Loucy (cell line): ENCODE data around the gene NDST4.

Experiments
- H2AFZ ChIP-seq: fragments of 200-600 bp; sonication (generic); 2 replicates; pipeline ENCODE4 v1.6.0; 2016; ENCODE audit warnings: antibody characterized with exemption, mild to moderate bottlenecking, low read length, moderate library complexity
- H3F3A ChIP-seq: fragments of 200-600 bp; 2 replicates; pipeline ENCODE4 v1.6.0; 2016; ENCODE audit warnings: antibody characterized with exemption, low read depth, mild to moderate bottlenecking
- H3K27me3 ChIP-seq: fragments of 200-600 bp; sonication (generic); 2 replicates; pipeline ENCODE4 v1.6.1; 2014; ENCODE audit warnings: low read length, mild to moderate bottlenecking; ENCODE audit not compliant: insufficient read depth, poor library complexity, severe bottlenecking
- H3K36me3 ChIP-seq: fragments of 200-600 bp; sonication (generic); 2 replicates; pipeline ENCODE4 v1.6.1; 2016; ENCODE audit warnings: low read length; ENCODE audit not compliant: insufficient read depth
- H3K4me1 ChIP-seq: fragments of 200-600 bp; sonication (generic); 2 replicates; pipeline ENCODE4 v1.5.1; 2014; ENCODE audit warnings: low read length, mild to moderate bottlenecking; ENCODE audit not compliant: insufficient read depth, poor library complexity, severe bottlenecking
- H3K4me2 ChIP-seq: fragments of 200-600 bp; sonication (generic); 2 replicates; pipeline ENCODE4 v1.6.0; 2014; ENCODE audit warnings: antibody characterized with exemption, low read length, low read depth, mild to moderate bottlenecking; ENCODE audit not compliant: poor library complexity, severe bottlenecking
- H3K4me3 ChIP-seq: fragments of 200-600 bp; sonication (generic); 2 replicates; pipeline ENCODE4 v1.5.1; 2014; ENCODE audit warnings: low read length, mild to moderate bottlenecking, mixed read lengths; ENCODE audit not compliant: poor library complexity, severe bottlenecking
- H3K79me2 ChIP-seq: fragments of 200-600 bp; sonication (generic); 2 replicates; pipeline ENCODE4 v1.6.1; 2014; ENCODE audit warnings: low read length; ENCODE audit not compliant: insufficient read depth
- H3K9ac ChIP-seq: fragments of 200-600 bp; sonication (generic); 2 replicates; pipeline ENCODE4 v1.6.0; 2014; ENCODE audit warnings: mild to moderate bottlenecking, low read depth, low read length, moderate library complexity; ENCODE audit not compliant: poor library complexity, severe bottlenecking
- H3K9me2 ChIP-seq: fragments of 200-600 bp; sonication (generic); replicated peaks from 2 replicates; pipeline ENCODE4 v1.6.1; 2016; ENCODE audit warnings: low read depth, low read length, mixed read lengths
- H3K9me3 ChIP-seq: fragments of 200-600 bp; sonication (generic); 2 replicates; pipeline ENCODE4 v1.6.1; 2014; ENCODE audit warnings: mild to moderate bottlenecking, antibody characterized with exemption, low read length, low read depth; ENCODE audit not compliant: insufficient read depth
- H4K20me1 ChIP-seq: fragments of 200-600 bp; sonication (generic); 2 replicates; pipeline ENCODE4 v1.6.0; 2014; ENCODE audit warnings: antibody characterized with exemption, low read length, mild to moderate bottlenecking; ENCODE audit not compliant: insufficient read depth, poor library complexity, severe bottlenecking
- EZH2phosphoT487 ChIP-seq: fragments of 200-600 bp; IDR thresholded peaks from 2 replicates; pipeline ENCODE4 v1.6.1; 2018; ENCODE audit warnings: antibody characterized with exemption, mild to moderate bottlenecking, moderate library complexity, borderline replicate concordance
- TF ChIP-seq, protein P1 (sequence below): fragments of 200-600 bp; sonication (generic); conservative IDR thresholded peaks from 2 replicates; pipeline ENCODE4 v1.5.1; 2014; ENCODE audit warnings: mild to moderate bottlenecking, antibody characterized with exemption, low read length

NDST4 gene

DNA sequence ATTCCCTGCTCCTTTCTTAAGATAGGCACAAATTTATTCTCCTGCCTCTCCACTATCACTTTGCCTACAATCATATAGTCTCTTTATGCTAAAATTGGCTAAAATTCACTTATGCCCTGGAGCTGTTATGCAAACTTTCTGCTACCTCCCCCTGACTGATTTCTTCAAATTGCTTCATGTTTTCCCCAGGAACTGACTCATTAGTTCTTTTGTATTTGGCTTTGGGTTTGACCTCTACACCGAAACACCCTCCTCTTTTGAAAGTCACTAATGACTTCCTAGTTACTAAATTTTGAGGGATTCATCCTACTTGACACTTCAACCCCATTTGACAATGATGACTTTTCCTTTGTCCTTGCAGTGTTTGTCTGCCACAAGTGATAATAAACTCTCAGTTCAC is 222.6 kb downstream of the NDST4 start:
- Histone ChIP-seq H3K27me3 (no peaks in the 10 kb centered on the region), H4K20me1 (no peaks in the 10 kb centered on the region), H2AFZ (no peak overlapping the region), H3K9ac (no peak overlapping the region), H3K9me3 (no peaks in the 10 kb centered on the region), H3K4me1 (no peaks in the 10 kb centered on the region), H3K4me2 (no peak overlapping the region), H3K9me2 (no peaks in the 10 kb centered on the region), H3K79me2 (no peaks in the 10 kb centered on the region), H3F3A (no peaks in the 10 kb centered on the region), H3K36me3 (no peaks in the 10 kb centered on the region), H3K4me3 (no peak overlapping the region)
- TF ChIP-seq, protein P1, sequence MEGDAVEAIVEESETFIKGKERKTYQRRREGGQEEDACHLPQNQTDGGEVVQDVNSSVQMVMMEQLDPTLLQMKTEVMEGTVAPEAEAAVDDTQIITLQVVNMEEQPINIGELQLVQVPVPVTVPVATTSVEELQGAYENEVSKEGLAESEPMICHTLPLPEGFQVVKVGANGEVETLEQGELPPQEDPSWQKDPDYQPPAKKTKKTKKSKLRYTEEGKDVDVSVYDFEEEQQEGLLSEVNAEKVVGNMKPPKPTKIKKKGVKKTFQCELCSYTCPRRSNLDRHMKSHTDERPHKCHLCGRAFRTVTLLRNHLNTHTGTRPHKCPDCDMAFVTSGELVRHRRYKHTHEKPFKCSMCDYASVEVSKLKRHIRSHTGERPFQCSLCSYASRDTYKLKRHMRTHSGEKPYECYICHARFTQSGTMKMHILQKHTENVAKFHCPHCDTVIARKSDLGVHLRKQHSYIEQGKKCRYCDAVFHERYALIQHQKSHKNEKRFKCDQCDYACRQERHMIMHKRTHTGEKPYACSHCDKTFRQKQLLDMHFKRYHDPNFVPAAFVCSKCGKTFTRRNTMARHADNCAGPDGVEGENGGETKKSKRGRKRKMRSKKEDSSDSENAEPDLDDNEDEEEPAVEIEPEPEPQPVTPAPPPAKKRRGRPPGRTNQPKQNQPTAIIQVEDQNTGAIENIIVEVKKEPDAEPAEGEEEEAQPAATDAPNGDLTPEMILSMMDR, result no peak
- TF ChIP-seq EZH2phosphoT487, result no peak

DNA sequence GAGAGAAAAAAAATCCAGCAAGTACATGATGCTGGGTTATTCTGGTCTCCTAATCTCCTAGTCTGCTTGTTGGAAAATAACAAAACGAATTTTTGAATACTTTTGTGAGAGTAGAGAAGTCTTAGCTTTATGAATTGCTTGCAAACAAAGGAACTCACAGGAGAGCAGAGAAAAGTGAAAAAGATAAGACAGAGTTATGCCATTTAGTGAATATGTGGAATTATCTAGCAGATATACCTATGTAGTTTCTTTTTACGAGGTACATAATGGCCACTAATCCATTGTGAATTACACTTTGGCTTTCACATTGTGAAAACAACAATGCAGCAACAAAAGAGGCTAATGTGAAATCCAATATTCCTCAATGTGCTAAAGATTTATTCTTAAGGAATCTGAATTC is 226.7 kb downstream of the NDST4 start:
- H3K4me1 ChIP-seq, result no peaks in the 10 kb centered on the region
- no peaks in the 10 kb centered on the region for H3K27me3 ChIP-seq
- H3F3A ChIP-seq, result no peaks in the 10 kb centered on the region
- H3K36me3 ChIP-seq, result no peaks in the 10 kb centered on the region
- H2AFZ ChIP-seq, result no peak overlapping the region
- no peak overlapping the region for H3K4me3 ChIP-seq
- no peaks in the 10 kb centered on the region for H3K79me2 ChIP-seq
- TF ChIP-seq, protein P1, result no peak
- TF ChIP-seq EZH2phosphoT487, result no peak
- no peaks in the 10 kb centered on the region for H3K9me2 ChIP-seq
- no peaks in the 10 kb centered on the region for H4K20me1 ChIP-seq
- no peak overlapping the region for H3K4me2 ChIP-seq
- no peaks in the 10 kb centered on the region for H3K9me3 ChIP-seq
- no peak overlapping the region for H3K9ac ChIP-seq

DNA sequence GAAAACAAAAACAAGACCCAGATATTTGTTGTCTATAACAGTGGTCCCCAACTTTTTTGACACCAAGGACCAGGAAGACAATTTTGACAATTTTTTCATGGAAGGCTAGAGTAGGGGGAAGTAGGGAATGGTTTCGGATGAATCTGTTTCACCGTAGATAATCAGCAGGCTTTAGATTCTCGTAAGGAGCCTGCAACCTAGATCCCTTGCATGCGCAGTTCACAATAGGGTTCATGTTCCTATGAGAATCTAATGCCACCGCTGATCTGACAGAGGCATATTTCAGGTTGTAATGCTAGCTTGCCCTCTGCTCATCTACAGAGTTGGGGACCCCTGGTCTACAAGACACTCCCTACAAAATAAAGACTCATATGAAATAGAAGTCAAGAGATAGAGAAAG is 229.8 kb downstream of the NDST4 start:
- Histone ChIP-seq H3K79me2 (no peaks in the 10 kb centered on the region), H3K4me3 (no peak overlapping the region), H3K4me1 (no peaks in the 10 kb centered on the region), H4K20me1 (no peaks in the 10 kb centered on the region), H2AFZ (no peak overlapping the region), H3K4me2 (no peak overlapping the region), H3K9me2 (no peaks in the 10 kb centered on the region), H3F3A (no peaks in the 10 kb centered on the region), H3K9ac (no peak overlapping the region), H3K27me3 (no peaks in the 10 kb centered on the region), H3K36me3 (no peaks in the 10 kb centered on the region), H3K9me3 (no peaks in the 10 kb centered on the region)
- TF ChIP-seq, protein P1, result no peak
- no peak for TF ChIP-seq EZH2phosphoT487
